Heart left ventricle (tissue), 13 donors: ENCODE results near the gene SYTL4.

Source experiments
- POLR2A ChIP-seq, 2 donors: fragments of 450-650 bp; IDR thresholded peaks; one replicate each; pipeline ENCODE4 v1.6.1; 2017; ENCODE audit warnings: antibody characterized with exemption in 2 of 2, mild to moderate bottlenecking in 2 of 2, moderate library complexity in 2 of 2
- TF ChIP-seq, protein P1 (sequence below), 12 donors: fragments of 200-600 bp; sonication (generic) in 4 of 12; IDR thresholded peaks; one replicate each; pipeline versions ENCODE4 v1.5.0 to v1.8.0; 2018 to 2022; ENCODE audit warnings: antibody characterized with exemption in 12 of 12, mild to moderate bottlenecking in 5 of 12
- donor health status: ischemic (EF 13 %, LVEDD 7.1; RV severe dilation, severe dysfunction).
- donor health status: DM: no; HTN: yes; CAD: no.
- donor health status: DM: no; HTN: no; CAD: no.
- donor health status: ischemic (EF 25% LVEDD 6.9; RV normal size, moderate dysfunction).
- donor health status: ischemic (EF 25% LVEDD 5.7; RV mildly dilated, moderate dysfunction).
- donor health status: ischemic (EF 35%, LVEDD 5.7; RV mildly dilated, moderate dysfunction).
- donor health status: nonischemic (EF 11% LVEDD 7.7; RV severe dilation, severe dysfunction).
- donor health status: DM: yes; HTN: yes; CAD: no.
- donor health status: PGD.
- donor health status: ischemic (EF 29% LVEDD 5.4; RV normal size, mild dysfunction).
- donor health status: nonischemic (EF 23%, LVEDD 6.1; RV moderate dilation, normal function).

DNA sequence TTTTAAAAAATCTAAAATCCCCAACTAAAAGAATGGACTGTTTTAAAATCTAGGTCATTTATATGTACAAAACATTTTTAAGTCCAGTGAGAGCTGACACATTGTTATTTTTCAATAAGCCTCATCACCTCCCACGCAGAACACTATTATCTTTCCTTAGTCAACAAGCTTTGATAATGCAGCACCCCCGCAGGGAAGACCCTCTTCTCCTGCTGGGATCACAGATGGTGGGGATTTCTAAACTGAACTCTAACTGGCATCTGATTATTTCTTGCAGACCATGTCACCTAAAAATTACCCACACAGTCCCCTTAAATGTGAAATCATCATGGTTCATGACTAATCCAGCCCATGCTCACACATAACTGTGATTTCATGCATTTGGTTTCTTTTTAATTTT is 11.6 kb downstream of the SYTL4 start:
- TF ChIP-seq, protein P1, sequence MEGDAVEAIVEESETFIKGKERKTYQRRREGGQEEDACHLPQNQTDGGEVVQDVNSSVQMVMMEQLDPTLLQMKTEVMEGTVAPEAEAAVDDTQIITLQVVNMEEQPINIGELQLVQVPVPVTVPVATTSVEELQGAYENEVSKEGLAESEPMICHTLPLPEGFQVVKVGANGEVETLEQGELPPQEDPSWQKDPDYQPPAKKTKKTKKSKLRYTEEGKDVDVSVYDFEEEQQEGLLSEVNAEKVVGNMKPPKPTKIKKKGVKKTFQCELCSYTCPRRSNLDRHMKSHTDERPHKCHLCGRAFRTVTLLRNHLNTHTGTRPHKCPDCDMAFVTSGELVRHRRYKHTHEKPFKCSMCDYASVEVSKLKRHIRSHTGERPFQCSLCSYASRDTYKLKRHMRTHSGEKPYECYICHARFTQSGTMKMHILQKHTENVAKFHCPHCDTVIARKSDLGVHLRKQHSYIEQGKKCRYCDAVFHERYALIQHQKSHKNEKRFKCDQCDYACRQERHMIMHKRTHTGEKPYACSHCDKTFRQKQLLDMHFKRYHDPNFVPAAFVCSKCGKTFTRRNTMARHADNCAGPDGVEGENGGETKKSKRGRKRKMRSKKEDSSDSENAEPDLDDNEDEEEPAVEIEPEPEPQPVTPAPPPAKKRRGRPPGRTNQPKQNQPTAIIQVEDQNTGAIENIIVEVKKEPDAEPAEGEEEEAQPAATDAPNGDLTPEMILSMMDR (IDR thresholded peaks at IDR 0.05), result no peak
- TF ChIP-seq POLR2A (IDR thresholded peaks at IDR 0.05), result no peak
